Right ventricle myocardium superior (tissue), 1 donor: ENCODE data around the gene POGLUT3. TPM values are rescaled to one million over a fixed set of nuclear protein-coding genes. Genes with fewer than 3 reads are reported as not detected.

Source experiments
- ATAC-seq: fragments of 200-7000 bp; cut with Tn5 transposase; one replicate; pipeline ENCODE4 v1.9.1; 2020; ENCODE audit warnings: mild to moderate bottlenecking; ENCODE audit not compliant: poor library complexity
- DNase-seq: peaks from one replicate; pipeline ENCODE4 v3.0.0-alpha.2; 2020
- intact Hi-C: fragments of 100-400 bp; cut with DNase I; formaldehyde crosslinking; loops from one replicate; pipeline ENCODE4 v1.11.2; 2022
- total RNA-seq: library from RNA; stranded (reverse); fragmentation: NEBNext Ultra II Directional; extraction: Animal tissue kit (Norgen Biotek cat#: 25700); gene quantifications from one replicate; pipeline ENCODE4 v1.2.1, GENCODE V29; 2021
- donor health status: DM: no; HTN: yes; CAD: no; lungs with severe emphysema.

Gene POGLUT3
- total RNA-seq, 1 donor from 2014 or later, result 11.3 TPM

GRCh38 chr11:108466405-108466804, 31.8 kb downstream of the POGLUT3 start:
- intact Hi-C loops, result no loop called here
- DNase-seq (no peak), ATAC-seq (no peak)

GRCh38 chr11:108453207-108453835, 44.9 kb downstream of the POGLUT3 start:
- ATAC-seq (no peak), DNase-seq (no peak)
- intact Hi-C loops, result no loop called here

Other genes with a start within 250 kb of the POGLUT3 start
- gene C11orf65, start 30.9 kb downstream of the POGLUT3 start, total RNA-seq, result 0.56 TPM
- 2.5 TPM for gene EXPH5, start 95.4 kb upstream of the POGLUT3 start, total RNA-seq
- gene DDX10, start 166.7 kb upstream of the POGLUT3 start, total RNA-seq, result 10.2 TPM